NB4 (cell line): ENCODE results near the gene NEMF.
A peak's percentile ranks its signal among the peaks of the same experiment; 100 is the strongest.
"Not testable (repeated sequence)": the region's sequence is repeated elsewhere in the genome, so short reads cannot be mapped to it uniquely, and the experiment has no call there.

Experiments used
- DNase-seq: peaks from one replicate; pipeline ENCODE4 v3.0.0; 2010; ENCODE audit warnings: low read depth
- H3K4me3 ChIP-seq: one replicate; pipeline ENCODE4 v1.5.1; 2011; ENCODE audit warnings: mild to moderate bottlenecking, low read depth, low read length, moderate library complexity
- MAX ChIP-seq: IDR thresholded peaks from 2 replicates; pipeline ENCODE4 v1.6.1; 2011; ENCODE audit warnings: low read depth, low read length
- MYC ChIP-seq: IDR thresholded peaks from 2 replicates; pipeline ENCODE4 v1.6.1; 2011; ENCODE audit warnings: low read depth, low read length
- POLR2A ChIP-seq: IDR thresholded peaks from 2 replicates; pipeline ENCODE4 v1.6.1; 2011; ENCODE audit warnings: mild to moderate bottlenecking; ENCODE audit not compliant: insufficient read length; ENCODE audit errors: extremely low read depth
- TF ChIP-seq, protein P1 (sequence below): IDR thresholded peaks from one replicate; pipeline ENCODE4 v1.5.1; 2012; ENCODE audit warnings: low read depth, low read length

Gene NEMF

DNA sequence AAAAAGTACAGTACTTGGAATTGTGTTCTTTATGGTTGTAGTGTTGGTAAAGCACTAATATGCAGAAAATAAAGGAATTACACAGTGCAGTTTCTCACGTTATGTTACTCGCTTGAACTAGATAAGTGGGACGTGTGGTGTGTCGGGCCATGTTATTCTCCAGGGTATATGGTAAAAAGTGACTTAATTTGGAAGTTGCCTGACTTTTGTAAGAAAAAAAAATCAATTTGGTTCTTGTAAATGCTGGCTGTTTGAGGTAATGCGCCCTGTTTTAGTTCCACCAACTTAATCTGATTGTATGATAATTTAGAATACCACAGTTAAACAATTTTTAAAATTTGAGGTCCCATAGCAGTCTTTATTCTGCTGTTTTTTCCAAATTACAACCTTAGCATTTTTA is 44.4 kb upstream of the NEMF start:
- H3K4me3 ChIP-seq, result peak overlapping the region; percentile 97
- DNase-seq, result peak; percentile 65
- no peak for TF ChIP-seq POLR2A
- no peak for TF ChIP-seq MAX
- TF ChIP-seq, protein P1, sequence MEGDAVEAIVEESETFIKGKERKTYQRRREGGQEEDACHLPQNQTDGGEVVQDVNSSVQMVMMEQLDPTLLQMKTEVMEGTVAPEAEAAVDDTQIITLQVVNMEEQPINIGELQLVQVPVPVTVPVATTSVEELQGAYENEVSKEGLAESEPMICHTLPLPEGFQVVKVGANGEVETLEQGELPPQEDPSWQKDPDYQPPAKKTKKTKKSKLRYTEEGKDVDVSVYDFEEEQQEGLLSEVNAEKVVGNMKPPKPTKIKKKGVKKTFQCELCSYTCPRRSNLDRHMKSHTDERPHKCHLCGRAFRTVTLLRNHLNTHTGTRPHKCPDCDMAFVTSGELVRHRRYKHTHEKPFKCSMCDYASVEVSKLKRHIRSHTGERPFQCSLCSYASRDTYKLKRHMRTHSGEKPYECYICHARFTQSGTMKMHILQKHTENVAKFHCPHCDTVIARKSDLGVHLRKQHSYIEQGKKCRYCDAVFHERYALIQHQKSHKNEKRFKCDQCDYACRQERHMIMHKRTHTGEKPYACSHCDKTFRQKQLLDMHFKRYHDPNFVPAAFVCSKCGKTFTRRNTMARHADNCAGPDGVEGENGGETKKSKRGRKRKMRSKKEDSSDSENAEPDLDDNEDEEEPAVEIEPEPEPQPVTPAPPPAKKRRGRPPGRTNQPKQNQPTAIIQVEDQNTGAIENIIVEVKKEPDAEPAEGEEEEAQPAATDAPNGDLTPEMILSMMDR, result no peak
- no peak for TF ChIP-seq MYC

GRCh38 chr14:49896272-49896671 is 43.7 kb upstream of the NEMF start:
- not testable (repeated sequence) for DNase-seq
- H3K4me3 ChIP-seq, result peak overlapping the region; percentile 97

GRCh38 chr14:49895480-49895879 is 42.9 kb upstream of the NEMF start:
- peak overlapping the region; percentile 97 for H3K4me3 ChIP-seq
- TF ChIP-seq POLR2A, result no peak
- TF ChIP-seq, protein P1, result no peak
- no peak for TF ChIP-seq MAX
- TF ChIP-seq MYC, result no peak
- peak; percentile 28 for DNase-seq

GRCh38 chr14:49894214-49895107 is 41.9 kb upstream of the NEMF start:
- DNase-seq, result not testable (repeated sequence)
- H3K4me3 ChIP-seq, result peak overlapping the region; percentile 97

- DNase-seq, result peak; percentile 85
- H3K4me3 ChIP-seq, result peak overlapping the region; percentile 97
- TF ChIP-seq MAX, result no peak
- no peak for TF ChIP-seq POLR2A
- TF ChIP-seq MYC, result no peak
- TF ChIP-seq, protein P1, result no peak
Observed at GRCh38 chr14:49893309-49894213, 41.0 kb upstream of the NEMF start.

- TF ChIP-seq MYC (peak; percentile 79), POLR2A (peak; percentile 93), MAX (peak; percentile 80)
- TF ChIP-seq, protein P1, result no peak
- DNase-seq, result peak; percentile 98
Observed at GRCh38 chr14:49892636-49893308, 40.2 kb upstream of the NEMF start, which contains the start of gene ARF6. Gene ARF6, plus strand, starts transcription at chr14:49893082. Its CDS starts 655 bp downstream, at chr14:49893737.

More at GRCh38 chr14:49892636-49893308, 40.2 kb upstream of the NEMF start, which contains the start of gene ARF6:
- peak within 1 kb of the TSS; percentile 97 for H3K4me3 ChIP-seq
